Measurements from ENCODE around the gene PM20D1. TPM values are rescaled to one million over a fixed set of nuclear protein-coding genes. Genes with fewer than 3 reads are reported as not detected.
A peak's percentile ranks its signal among the peaks of the same experiment; 100 is the strongest.
"Not testable (repeated sequence)": the region's sequence is repeated elsewhere in the genome, so short reads cannot be mapped to it uniquely, and the experiment has no call there.

The PM20D1 gene
- total RNA-seq, 2 donors from 2014 or later: 13.0 to 103 TPM

GRCh38 chr1:205870236-205870635 lies 20.3 kb upstream of the PM20D1 start:
- no peaks in the 10 kb centered on the region for H3K36me3 ChIP-seq (replicated peaks in 1 of 2; ENCODE audit: insufficient read depth in 1 of 2, low read depth in 2 of 2)
- DNase-seq (no peak), ATAC-seq (no peak)
- no peak overlapping the region for H3K27ac ChIP-seq
- WGBS, 2 donors: 31 to 47% methylated on average over 2 of the region's 2 CpGs
- H3K27me3 ChIP-seq: no peaks in the 10 kb centered on the region
- peaks cover 28% of the 10 kb centered on the region for H3K4me1 ChIP-seq
- no peaks in the 10 kb centered on the region for H3K9me3 ChIP-seq
- intact Hi-C loops (cut with DNase I): no loop called here
- TF ChIP-seq POLR2A (IDR thresholded peaks at IDR 0.05) (no peak), CTCF (IDR thresholded peaks at IDR 0.05) (no peak)
- H3K4me3 ChIP-seq: no peak overlapping the region

DNA sequence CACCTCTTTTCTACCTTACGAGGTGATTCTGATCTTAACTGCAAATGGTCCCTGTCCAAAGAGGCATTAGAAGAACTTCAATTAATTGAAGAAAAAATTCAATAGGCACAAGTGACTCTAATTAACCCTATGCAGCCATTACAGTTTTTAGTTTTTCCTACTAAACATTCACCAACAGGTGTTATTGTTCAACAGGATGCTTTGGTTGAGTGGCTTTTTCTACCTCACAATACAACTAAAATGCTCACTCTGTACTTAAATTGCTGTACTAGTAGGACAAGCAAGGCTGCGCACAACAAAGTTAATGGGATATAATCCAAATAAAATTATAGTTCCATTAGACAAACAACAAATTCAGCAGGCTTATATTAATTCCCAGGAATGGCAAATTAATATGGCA lies 11.6 kb upstream of the PM20D1 start:
- Histone ChIP-seq H3K9me3 (no peaks in the 10 kb centered on the region), H3K36me3 (replicated peaks in 1 of 2; ENCODE audit: insufficient read depth in 1 of 2, low read depth in 2 of 2) (no peaks in the 10 kb centered on the region), H3K27ac (no peak overlapping the region), H3K4me3 (no peak overlapping the region), H3K27me3 (no peaks in the 10 kb centered on the region), H3K4me1 (peaks cover 27% of the 10 kb centered on the region)
- WGBS, 2 donors: 96 to 100% methylated on average over 2 of the region's 2 CpGs
- intact Hi-C loops (cut with DNase I): no loop called here
- no peak for DNase-seq
- no peak for ATAC-seq
- TF ChIP-seq POLR2A (IDR thresholded peaks at IDR 0.05): no peak
- no peak for TF ChIP-seq CTCF (IDR thresholded peaks at IDR 0.05)

DNA sequence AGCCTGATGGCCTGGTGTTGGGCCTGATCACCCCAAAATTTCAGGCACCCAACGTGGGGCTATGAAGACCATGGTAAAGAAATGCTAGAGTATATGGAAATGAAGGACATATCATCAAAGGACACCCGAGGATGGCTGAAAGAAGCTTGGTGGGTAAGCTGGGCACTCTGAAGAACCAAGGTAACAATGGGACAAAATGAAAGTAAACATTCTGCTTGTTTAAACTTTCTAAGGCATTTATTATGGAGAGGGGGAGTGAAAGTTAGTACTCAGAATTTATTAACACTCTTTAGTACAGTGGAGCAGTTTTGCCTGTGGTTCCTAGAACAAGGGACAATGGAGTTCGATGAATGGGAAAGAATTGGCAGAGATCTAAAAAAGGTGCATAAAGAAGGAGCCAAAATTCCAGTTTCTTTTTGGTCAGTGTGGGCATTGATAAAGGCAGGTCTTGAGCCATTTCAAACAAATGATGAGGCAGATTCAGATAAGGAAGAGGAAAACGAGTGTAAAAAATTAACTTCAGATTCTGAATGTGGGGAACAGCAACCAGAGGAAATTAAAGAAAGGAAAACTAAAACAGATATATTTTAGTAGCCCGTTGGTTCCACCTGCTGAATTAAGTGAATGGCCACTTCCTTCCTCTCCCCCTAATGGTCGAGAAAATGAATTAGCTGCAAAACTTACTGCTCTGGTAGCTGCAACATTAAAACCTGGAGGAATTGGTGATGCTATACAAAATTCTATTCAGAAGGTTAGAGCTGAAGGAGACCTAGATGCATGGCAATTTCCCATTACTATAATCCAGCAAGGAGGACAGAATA lies 8.4 kb upstream of the PM20D1 start:
- DNase-seq (no peak), ATAC-seq (peak; percentile 67)
- H3K4me1 ChIP-seq: peaks cover 30% of the 10 kb centered on the region
- no peaks in the 10 kb centered on the region for H3K9me3 ChIP-seq
- H3K4me3 ChIP-seq: no peak overlapping the region
- H3K27me3 ChIP-seq: no peaks in the 10 kb centered on the region
- TF ChIP-seq CTCF (IDR thresholded peaks at IDR 0.05): peak in 6 of 7 experiments; percentile 15 to 63 (median 45)
- TF ChIP-seq POLR2A (IDR thresholded peaks at IDR 0.05): no peak
- H3K36me3 ChIP-seq (replicated peaks in 1 of 2; ENCODE audit: insufficient read depth in 1 of 2, low read depth in 2 of 2): no peaks in the 10 kb centered on the region
- intact Hi-C loops (cut with DNase I): no loop called here
- H3K27ac ChIP-seq: peak overlapping the region; percentile 23 to 73 (median 56)
- 17 to 19% methylated on average over 6 of the region's 6 CpGs for WGBS, 2 donors

GRCh38 chr1:205857501-205857900 lies 7.6 kb upstream of the PM20D1 start:
- H3K27ac ChIP-seq: peak overlapping the region; percentile 23 to 73 (median 56)
- H3K27me3 ChIP-seq; H3K36me3 ChIP-seq (replicated peaks in 1 of 2; ENCODE audit: insufficient read depth in 1 of 2, low read depth in 2 of 2); H3K9me3 ChIP-seq; DNase-seq; H3K4me3 ChIP-seq; intact Hi-C loops (cut with DNase I); ATAC-seq: not testable (repeated sequence)
- 77 to 90% methylated on average over 2 of the region's 2 CpGs for WGBS, 2 donors
- peaks cover 35% of the 10 kb centered on the region for H3K4me1 ChIP-seq

GRCh38 chr1:205856433-205856832 lies 6.5 kb upstream of the PM20D1 start:
- H3K4me3 ChIP-seq: no peak overlapping the region
- TF ChIP-seq CTCF (IDR thresholded peaks at IDR 0.05): no peak
- no peak for TF ChIP-seq POLR2A (IDR thresholded peaks at IDR 0.05)
- H3K36me3 ChIP-seq (replicated peaks in 1 of 2; ENCODE audit: insufficient read depth in 1 of 2, low read depth in 2 of 2): no peaks in the 10 kb centered on the region
- H3K9me3 ChIP-seq: no peaks in the 10 kb centered on the region
- H3K27ac ChIP-seq: no peak overlapping the region
- ATAC-seq (no peak), DNase-seq (no peak)
- H3K4me1 ChIP-seq: peaks cover 40% of the 10 kb centered on the region
- intact Hi-C loops (cut with DNase I): no loop called here
- H3K27me3 ChIP-seq: no peaks in the 10 kb centered on the region

All from body of pancreas (tissue), 4 donors.